Keratinocyte (primary cell): ENCODE data around the gene SLC5A3.

Source experiments
- EZH2 ChIP-seq: IDR thresholded peaks from one replicate; pipeline ENCODE4 v1.6.1; 2012; ENCODE audit warnings: inconsistent platforms, mild to moderate bottlenecking, low read length, moderate library complexity
- TF ChIP-seq, protein P1 (sequence below), 3 experiments: IDR thresholded peaks in 1 of 3; conservative IDR thresholded peaks in 1 of 3; optimal IDR thresholded peaks in 1 of 3; 2 replicates in 2 of 3; 3 replicates in 1 of 3; pipeline versions ENCODE3 to v1.5.1; 2011; ENCODE audit warnings: low read length in 3 of 3, mild to moderate bottlenecking in 3 of 3, moderate library complexity in 2 of 3, control low read depth in 1 of 3, inconsistent platforms in 1 of 3; ENCODE audit not compliant: insufficient read depth in 2 of 3; ENCODE audit errors: extremely low read depth in 1 of 3

DNA sequence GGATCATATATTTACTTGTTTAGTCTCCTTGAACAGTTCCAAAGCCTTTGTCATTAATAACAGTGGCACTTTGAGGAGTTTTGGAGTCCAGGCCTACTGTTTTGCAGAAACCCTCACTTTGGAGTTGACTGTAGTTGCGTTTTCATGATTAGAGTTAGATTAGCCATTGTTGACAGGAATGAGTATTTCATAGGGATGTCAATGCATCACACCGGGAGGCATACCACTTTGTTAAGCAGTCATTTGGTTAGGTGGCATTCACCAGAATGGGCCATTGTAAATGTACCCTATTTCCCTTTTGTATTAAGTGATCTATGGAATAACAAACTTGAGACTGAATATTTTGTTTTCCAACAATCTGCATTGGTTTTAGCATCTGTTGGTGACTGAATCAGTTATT is 11.8 kb downstream of the SLC5A3 start:
- TF ChIP-seq, protein P1, sequence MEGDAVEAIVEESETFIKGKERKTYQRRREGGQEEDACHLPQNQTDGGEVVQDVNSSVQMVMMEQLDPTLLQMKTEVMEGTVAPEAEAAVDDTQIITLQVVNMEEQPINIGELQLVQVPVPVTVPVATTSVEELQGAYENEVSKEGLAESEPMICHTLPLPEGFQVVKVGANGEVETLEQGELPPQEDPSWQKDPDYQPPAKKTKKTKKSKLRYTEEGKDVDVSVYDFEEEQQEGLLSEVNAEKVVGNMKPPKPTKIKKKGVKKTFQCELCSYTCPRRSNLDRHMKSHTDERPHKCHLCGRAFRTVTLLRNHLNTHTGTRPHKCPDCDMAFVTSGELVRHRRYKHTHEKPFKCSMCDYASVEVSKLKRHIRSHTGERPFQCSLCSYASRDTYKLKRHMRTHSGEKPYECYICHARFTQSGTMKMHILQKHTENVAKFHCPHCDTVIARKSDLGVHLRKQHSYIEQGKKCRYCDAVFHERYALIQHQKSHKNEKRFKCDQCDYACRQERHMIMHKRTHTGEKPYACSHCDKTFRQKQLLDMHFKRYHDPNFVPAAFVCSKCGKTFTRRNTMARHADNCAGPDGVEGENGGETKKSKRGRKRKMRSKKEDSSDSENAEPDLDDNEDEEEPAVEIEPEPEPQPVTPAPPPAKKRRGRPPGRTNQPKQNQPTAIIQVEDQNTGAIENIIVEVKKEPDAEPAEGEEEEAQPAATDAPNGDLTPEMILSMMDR (optimal IDR thresholded peaks at IDR 0.05 in 1 of 3, IDR thresholded peaks at IDR 0.05 in 1 of 3, conservative IDR thresholded peaks at IDR 0.05 in 1 of 3; ENCODE audit: extremely low read depth in 1 of 3, insufficient read depth in 2 of 3, low read length in 3 of 3) = no peak
- no peak for TF ChIP-seq EZH2
